GM21528 (cell line): ENCODE data around the gene LSM11.

Source experiments
- ATAC-seq: cut with Tn5 transposase; IDR thresholded peaks from one replicate; pipeline ENCODE4 v1.9.1; 2021; ENCODE audit warnings: mild to moderate bottlenecking, moderate library complexity; ENCODE audit not compliant: unreplicated experiment, low FRiP score

Gene LSM11

GRCh38 chr5:157766902-157767301, 23.4 kb downstream of the LSM11 start:
- no peak for ATAC-seq

GRCh38 chr5:157767689-157768088, 24.2 kb downstream of the LSM11 start:
- no peak for ATAC-seq

DNA sequence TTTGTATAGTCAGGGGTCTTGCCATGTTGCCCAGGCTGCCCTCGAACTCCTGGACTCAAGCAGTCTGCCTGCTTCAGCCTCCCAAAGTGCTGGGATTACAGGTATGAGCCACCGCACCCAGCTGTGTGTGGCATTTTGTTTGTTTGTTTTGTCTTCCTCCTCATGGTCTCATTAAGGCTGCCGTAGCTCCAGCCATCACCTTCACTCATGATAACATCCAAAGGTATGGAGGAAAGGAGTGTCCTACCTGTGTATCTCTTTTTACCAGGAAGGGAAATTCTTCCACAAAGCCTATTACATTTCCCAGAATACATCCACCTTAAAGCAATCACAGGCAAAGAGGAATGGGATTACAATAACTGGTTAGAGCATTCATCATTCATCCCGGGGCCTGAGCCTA, 27.2 kb downstream of the LSM11 start:
- ATAC-seq = no peak

DNA sequence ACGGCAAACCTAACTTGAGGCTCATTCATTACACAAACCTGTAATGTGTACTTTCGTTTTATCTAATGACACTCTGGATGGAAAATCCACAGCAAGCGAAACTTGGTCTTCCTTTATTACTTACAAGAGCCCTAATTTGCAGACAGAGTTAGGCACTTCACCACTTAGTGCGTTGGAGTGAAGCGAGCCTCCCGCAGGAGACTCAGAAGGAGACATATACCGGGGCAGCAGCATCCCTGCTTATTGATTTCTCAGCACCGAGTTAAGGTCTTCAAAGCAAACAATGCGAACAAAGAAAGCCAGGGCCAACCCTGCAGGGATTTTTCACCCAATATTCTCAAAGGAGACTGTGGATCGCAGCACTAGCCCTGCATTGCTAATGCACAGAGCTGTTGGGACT, 28.6 kb downstream of the LSM11 start:
- no peak for ATAC-seq

DNA sequence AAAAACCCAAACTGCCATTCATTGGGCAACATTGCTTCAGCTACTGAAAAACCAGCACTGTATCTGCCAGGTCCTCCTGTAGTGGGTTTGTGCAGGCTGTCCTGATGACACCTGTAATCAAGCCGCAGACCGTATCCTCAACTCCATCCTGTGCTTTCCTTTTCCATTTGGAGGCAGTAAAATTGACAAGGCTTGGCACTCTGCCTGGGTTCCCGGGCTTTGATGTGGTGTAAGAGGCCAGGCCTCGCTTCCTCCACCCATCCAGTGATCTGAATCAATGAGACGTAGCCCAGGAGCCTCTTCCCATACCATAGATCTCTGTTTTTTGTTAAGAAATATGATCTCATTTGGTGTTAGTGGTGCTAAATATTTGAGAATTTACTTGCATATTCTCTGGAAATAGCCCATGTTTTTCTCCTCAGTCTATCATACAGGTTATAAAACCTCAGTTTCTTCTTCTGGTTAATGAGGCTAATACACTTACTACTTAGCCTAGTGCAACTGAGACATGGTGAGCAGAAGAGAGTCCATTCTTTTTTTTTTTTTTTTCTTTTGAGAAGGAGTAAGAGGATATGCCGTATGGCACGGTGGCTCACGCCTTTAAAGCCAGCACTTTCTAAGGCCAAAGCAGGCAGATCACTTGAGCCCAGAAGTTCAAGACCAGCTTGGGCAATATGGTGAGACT, 34.8 kb downstream of the LSM11 start:
- no peak for ATAC-seq

- no peak for ATAC-seq
Measured at GRCh38 chr5:157779221-157779620, 35.7 kb downstream of the LSM11 start.

DNA sequence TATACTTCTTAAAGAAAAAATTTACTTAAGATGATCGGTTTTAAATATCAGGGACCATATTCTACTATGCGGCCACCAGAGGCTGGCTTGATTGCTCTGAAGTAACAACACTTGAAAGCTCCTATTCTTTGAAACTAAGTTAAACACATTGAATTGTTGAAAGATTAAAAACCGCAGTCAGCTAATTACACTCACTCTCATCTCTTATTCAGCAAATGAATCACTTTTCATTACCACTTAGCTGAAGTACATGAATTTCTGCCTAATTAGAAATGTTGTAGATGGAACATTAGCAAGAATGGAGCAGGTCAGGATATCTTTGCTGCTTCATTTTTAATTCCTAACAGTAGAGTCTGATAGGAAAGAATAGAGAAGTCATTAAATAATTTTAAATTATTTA, 42.3 kb downstream of the LSM11 start:
- no peak for ATAC-seq

- ATAC-seq = no peak
Measured at GRCh38 chr5:157793301-157793700, 49.8 kb downstream of the LSM11 start.

DNA sequence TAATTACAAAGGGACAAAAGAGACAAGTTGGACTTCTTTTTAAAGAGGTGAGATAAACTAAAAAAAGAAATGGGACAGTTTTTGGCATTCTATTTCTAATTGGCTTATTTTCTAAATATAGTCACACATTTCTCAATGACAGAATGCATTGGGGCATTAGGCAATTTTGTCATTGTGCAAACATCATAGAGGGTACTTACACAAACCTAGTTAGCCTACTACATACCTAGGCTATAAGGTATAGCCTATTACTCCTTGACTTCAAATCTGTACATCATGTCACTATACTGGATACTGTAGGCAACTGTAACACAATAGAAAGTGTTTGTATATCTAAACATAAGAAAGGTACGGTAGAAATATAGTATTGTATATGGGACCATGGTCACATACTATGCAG, 56.1 kb downstream of the LSM11 start:
- ATAC-seq = no peak

- ATAC-seq = no peak
Measured at GRCh38 chr5:157800137-157800536, 56.6 kb downstream of the LSM11 start.

GRCh38 chr5:157802736-157803135, 59.2 kb downstream of the LSM11 start:
- ATAC-seq = no peak

- ATAC-seq = no peak
Measured at GRCh38 chr5:157808043-157808442, 64.5 kb downstream of the LSM11 start.
